ENCODE data around the gene SH2D4B. TPM values are rescaled to one million over a fixed set of nuclear protein-coding genes. Genes with fewer than 3 reads are reported as not detected.

Gene SH2D4B
- polyA plus RNA-seq, 3 donors: 0.07 to 0.20 (median 0.18) TPM

GRCh38 chr10:80503584-80504157 is 34.0 kb upstream of the SH2D4B start:
- no peak for DNase-seq

- no peak for DNase-seq
Measured at GRCh38 chr10:80504158-80504811, 33.4 kb upstream of the SH2D4B start.

GRCh38 chr10:80504897-80505465 is 32.7 kb upstream of the SH2D4B start:
- no peak for DNase-seq

DNA sequence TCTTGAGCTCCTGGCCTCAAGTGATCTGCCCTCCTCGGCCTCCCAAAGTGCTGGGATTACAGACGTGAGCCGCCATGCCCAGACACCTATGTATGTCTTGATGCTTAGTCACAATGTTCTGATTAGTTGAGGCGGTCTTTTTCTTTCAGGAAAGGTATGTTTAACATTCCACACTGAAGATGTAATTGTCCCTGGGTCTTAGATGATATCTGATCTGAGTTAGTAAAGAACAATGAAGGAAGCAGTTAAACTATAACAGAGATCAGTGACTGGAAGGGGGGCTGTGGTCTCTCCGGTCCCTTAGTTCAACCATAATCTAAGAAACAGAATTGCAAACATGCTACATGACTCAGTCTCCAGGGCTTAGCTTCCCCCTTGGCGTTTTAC is 31.5 kb upstream of the SH2D4B start:
- no peak for DNase-seq

- no peak for DNase-seq
Measured at GRCh38 chr10:80506836-80507487, 30.7 kb upstream of the SH2D4B start.

DNA sequence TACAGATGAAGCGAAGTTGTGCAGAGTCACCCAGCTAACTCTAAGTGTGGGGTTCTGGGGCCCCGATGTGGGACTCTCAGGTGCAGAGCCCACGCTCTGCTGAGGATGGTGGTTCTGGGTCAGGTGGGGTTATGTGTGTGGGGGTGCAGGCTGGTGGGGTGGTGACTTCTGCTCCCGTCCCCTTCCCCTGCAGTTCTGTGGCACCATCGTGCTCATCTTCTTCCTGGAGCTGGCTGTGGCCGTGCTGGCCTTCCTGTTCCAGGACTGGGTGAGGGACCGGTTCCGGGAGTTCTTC is 28.6 kb upstream of the SH2D4B start:
- DNase-seq: no peak

- DNase-seq: no peak
Measured at GRCh38 chr10:80509403-80510161, 28.1 kb upstream of the SH2D4B start.

DNA sequence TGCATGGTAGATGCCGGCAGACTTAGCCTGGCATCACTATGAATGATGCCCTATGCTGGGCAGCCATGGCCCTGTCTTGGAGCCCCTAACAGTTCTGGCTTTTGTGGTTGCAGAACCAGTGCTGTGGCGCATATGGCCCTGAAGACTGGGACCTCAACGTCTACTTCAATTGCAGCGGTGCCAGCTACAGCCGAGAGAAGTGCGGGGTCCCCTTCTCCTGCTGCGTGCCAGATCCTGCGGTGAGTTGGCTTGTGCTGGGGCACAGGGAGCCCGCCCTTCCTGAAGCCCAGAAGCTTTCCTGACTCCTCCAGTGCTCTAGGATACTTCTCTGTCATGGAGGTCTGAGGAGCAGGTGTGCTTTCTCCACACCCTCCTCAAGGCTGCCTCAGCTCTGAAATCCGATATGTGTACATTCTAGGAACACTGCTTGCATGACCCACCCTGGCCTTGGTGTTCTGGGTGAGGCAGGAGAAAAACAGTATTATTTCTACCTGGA is 25.6 kb upstream of the SH2D4B start:
- no peak for DNase-seq

DNA sequence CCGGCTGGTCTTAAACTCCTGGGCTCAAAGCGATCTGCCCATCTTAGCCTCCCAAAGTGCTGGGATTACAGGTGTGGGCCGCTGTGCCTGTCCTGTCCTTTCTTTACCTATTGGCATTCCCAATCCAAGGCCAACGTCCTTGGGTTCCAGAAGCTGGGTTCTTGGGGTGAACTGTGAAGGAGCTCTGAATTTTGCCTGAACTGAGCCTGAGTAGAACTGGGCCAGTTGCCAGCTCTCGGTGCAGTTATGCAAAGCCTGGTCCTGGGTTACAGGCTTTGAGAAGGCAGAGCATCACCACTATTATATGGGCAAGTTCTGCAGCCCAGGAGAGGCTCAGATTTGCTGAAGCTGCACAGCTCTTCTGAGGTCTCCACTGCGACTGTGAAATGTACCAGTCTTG is 24.6 kb upstream of the SH2D4B start:
- no peak for DNase-seq

DNA sequence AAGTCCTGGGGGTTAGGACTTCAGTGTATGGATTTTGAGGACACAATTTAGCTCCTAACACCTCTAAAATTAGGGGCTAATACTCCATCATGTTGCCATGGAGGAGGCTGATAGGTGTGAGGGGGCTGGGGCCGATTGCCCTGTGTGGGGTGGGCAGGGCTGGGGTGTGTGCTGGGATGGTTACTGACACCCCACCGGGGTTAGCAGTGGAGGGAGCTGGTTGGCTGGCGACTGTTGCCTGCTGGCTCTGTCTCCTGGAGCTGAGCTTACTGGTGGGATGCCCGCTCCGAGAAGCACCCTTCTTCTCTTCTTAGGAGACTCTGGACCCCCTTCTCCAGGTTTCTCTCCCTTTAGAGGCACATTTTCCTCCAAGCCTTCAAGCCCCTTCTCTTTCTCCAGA is 22.2 kb upstream of the SH2D4B start:
- DNase-seq: no peak

GRCh38 chr10:80515941-80516340 is 21.8 kb upstream of the SH2D4B start:
- no peak for DNase-seq

- DNase-seq: no peak
Measured at GRCh38 chr10:80516506-80517075, 21.1 kb upstream of the SH2D4B start.

DNA sequence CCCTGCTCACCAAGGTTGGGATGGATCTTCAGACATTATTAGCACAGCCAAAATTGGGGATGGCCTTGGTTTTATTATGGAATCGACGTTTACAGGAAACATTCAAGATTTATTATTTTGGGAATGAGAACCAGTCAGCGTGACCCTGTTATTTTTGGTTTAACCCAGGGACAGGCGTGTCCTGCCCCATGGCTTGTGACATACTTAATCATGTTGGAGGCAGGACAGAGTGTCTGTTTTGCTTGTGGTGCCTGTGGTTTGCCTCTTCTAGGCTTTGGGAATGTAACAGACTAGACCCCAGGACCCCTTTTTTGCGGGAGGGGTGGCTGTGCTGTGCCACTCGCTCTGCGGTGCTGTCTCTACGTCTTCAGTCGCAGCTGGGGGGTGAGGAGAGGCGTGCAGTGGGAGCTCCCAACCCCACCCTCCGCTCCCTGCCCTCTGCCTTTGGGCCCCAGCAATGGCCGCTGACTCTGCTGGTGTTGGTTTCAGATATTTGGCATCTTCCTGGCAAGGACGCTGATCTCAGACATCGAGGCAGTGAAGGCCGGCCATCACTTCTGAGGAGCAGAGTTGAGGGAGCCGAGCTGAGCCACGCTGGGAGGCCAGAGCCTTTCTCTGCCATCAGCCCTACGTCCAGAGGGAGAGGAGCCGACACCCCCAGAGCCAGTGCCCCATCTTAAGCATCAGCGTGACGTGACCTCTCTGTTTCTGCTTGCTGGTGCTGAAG is 20.1 kb upstream of the SH2D4B start:
- DNase-seq: no peak

GRCh38 chr10:80518143-80518806 is 19.4 kb upstream of the SH2D4B start:
- no peak for DNase-seq

DNA sequence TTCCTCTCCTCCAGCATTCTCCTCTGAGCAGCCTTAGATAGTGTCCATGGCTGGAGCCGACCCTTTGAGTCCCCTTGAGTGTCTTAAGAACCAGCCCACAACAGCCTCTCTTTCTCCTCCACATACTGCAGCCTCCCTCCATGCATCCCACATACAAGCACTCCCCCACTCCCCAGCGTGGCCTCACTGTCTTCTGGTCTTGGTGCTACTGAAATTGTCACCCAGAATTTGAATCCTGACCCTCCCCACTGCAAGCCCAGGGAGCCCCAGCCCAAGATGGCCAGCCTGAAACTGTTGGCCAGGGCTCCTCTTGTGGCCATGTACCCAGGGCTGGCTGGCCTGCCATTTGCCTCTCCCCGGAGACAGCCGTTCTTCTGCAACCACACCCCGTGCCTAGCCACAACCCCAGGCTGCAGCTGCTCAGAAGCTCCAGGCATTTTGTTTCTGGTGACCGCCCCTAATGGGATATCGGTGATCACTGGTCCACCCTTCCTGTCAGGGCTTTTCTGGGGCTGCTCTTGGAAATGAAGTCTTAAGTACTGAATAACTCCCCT is 18.8 kb upstream of the SH2D4B start:
- no peak for DNase-seq

GRCh38 chr10:80519936-80520650 is 17.6 kb upstream of the SH2D4B start:
- DNase-seq: no peak

GRCh38 chr10:80520661-80521470 is 16.8 kb upstream of the SH2D4B start:
- no peak for DNase-seq

GRCh38 chr10:80522756-80523363 is 14.8 kb upstream of the SH2D4B start:
- DNase-seq: no peak
